IPS-NIHi7 (cell line): Measurements from ENCODE around the gene SLC25A33.
"Not testable (repeated sequence)": the region's sequence is repeated elsewhere in the genome, so short reads cannot be mapped to it uniquely, and the experiment has no call there.

Experiments used
- DNase-seq: peaks from one replicate; pipeline ENCODE4 v3.0.0; 2012; ENCODE audit warnings: mixed read lengths; ENCODE audit errors: extremely low spot score

Gene SLC25A33

DNA sequence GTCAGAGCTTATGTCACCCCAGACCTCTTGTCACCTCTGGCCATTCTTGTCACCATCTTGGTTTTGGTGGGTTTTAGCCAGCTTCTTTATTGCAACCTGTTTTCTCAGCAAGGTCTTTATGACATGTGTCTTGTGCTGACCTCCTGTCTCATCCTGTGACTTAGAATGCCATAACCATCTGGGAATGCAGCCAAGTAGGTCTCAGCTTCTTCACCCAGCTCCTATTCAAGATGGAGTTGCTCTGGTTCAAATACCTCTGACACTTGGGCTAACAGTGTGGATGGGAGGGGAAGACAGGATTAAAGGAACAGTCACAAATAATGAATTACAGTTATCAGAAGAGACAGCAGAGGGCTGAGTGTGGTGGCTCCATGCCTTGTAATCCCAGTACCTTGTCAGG is 81.8 kb downstream of the SLC25A33 start:
- DNase-seq: no peak

- DNase-seq: no peak
Observed at GRCh38 chr1:9624081-9624480, 84.8 kb downstream of the SLC25A33 start.

GRCh38 chr1:9625030-9625429 is 85.8 kb downstream of the SLC25A33 start:
- not testable (repeated sequence) for DNase-seq

DNA sequence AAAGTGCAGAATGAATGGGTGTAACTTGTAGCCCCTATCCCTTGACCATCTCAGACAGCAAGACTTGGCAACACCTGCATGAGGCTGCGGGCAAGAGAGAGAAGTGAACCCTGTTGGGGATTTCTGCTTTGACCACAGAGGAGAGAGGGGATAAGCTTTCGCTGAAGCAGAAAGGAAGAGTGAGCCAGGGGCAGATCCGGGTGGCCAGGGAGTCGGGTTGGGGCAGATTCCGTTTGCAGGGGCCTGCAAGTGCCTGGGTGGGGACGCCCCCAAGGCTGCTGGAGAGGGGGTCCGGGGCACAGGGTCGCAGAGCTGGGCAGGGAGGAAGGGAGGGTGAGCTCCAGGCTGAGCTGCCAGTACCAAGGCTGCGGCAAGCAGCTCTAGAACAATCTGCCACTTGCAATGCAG is 86.9 kb downstream of the SLC25A33 start:
- DNase-seq: no peak

DNA sequence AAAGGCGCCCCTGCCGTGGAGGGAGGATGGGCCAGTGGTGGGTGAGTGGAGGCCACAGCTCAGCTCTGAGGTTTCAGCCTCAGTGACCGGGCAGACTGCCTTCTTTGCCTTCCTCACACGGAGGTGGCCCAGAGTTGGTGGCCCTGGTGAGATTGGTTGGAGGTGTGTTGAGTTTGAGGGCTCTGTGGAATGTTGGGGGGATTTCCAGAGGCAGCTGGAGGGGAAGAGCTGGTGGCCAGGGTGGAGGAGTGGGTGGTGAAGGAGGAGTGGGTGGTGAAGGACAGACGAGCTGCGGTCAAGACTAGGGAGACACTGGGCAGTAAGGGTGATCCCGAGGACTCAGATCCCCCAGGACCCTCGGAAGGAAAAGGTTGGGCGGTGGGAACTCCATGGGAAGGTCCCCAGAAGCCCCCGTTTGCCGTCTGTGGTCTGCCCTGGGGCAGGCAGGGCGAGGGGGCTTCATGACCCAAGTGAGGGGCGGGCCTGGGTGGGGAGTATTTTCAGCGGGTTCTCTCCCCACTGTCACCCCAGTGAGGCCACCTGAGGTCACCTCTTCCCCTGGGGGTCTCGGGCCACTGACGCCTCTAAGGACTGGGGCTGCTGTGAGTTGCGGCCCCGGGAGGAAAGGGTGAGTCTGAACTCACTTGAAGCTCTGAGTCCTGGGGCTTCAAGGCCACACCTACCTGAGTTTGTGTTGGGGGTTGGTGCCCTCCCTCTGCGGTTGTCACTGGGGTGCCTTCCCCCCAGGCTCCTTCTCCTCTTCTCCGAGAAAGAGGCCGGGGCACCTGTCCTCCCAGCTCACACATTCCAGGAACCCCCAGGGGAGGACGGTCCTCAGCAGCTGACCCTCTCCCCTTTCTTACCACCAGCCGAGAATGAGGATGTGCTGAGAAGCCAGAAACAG is 89.5 kb downstream of the SLC25A33 start:
- no peak for DNase-seq

DNA sequence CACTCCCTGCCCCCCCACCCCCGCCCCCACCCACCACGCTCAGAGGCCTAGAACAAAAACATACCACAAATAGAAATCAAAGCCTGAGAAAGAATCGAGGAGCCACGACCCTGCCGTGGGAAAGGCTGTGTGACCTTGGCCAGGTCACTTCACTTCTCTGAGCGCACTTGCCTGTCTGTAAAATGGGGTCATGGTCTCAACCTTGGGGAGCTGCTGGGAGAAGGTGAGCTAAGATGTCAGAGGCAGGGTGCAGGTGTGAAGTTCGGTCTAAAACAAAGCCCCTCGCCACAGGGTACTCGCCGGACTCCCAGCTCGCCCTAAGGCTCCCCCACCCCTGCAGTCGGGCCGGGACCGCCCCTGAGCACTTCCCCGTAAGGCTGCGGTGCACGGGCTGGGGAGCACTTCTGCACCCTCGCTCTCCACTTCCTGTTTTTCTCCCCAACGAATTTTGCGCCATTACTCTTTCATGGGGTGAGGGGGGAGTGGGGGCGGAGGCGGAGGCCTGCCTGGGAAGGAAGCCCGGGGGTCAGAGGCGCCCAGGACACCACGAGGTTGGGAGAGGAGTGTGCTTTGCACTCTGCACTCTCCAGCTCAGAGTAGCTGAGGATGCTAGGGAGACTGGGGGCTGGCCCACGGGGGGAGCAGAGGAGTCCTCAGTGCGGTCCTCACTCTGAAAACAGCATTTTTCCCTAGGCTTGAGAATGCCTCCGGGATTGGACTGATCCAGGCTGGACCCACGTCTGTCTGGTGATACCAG is 90.4 kb downstream of the SLC25A33 start:
- DNase-seq: no peak

GRCh38 chr1:9630331-9631111 is 91.3 kb downstream of the SLC25A33 start:
- DNase-seq: no peak

- no peak for DNase-seq
Observed at GRCh38 chr1:9631613-9632012, 92.3 kb downstream of the SLC25A33 start.

- no peak for DNase-seq
Observed at GRCh38 chr1:9633493-9633892, 94.2 kb downstream of the SLC25A33 start.

GRCh38 chr1:9634582-9634981 is 95.3 kb downstream of the SLC25A33 start:
- DNase-seq: no peak
